ENCODE results near the gene MAD1L1.

The MAD1L1 gene

DNA sequence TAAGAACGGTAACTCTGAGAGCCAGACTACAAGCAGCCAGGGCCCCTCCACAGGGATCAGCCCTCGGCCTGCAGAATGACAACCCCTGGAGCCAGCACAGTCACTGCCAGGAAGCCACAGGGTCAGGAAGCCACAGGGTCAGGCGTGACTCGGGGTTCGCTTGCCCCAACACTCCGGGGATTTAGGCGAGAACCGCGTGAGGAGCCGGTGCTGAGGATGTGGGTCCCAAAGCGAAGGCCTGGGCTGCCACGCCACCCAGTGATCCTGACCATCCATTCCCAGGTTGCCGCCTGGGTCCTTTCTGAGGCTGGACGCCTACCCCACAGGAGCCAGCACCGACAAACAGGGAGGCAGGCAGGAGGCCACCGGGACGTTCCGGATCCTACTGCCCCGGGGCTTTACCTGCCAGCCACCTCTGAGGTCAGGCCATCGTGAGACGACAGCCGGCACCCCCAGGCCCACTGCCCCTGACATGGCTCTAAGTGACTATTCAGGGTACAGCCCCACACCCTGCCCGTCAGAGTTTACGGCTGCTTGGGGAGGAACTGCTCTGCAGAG, 334.0 kb downstream of the MAD1L1 start:
- no peak for DNase-seq

DNA sequence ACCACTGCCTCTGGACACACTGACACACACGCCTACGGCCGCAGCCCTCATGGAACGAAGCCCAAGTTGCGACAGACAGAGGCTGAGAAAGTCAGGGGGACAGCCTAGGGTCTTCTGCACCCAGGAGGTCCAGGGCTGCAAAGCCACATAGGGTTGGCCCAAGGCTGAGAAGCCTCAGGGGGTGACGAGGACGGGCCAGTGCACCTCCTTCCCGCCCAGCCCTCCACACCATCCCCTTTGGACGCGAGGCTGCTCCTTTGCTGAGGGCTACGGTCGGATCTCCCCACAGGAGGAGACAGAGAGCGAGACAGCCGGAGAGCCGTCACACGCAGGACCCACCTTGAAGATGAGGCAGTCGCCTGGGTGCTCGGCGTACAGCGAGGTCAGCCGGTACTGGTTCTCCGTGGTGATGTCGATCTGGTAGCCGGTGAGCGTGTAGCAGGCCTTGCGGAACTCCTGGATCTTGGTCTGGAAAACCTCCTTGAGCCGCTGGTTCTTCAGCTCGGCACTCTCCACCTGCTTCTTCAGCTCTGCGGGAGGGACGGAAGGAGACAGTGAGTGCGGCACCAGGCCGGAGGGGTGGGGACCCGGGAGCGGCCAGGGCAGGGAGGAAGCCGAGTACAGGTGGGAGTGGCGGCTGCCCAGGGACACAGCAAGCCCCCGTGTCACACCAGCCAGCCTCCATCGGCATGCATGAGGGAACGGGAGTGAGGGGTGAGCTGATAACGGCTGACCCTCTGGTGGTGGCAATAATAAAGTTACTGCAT, 334.7 kb downstream of the MAD1L1 start:
- DNase-seq: no peak

DNA sequence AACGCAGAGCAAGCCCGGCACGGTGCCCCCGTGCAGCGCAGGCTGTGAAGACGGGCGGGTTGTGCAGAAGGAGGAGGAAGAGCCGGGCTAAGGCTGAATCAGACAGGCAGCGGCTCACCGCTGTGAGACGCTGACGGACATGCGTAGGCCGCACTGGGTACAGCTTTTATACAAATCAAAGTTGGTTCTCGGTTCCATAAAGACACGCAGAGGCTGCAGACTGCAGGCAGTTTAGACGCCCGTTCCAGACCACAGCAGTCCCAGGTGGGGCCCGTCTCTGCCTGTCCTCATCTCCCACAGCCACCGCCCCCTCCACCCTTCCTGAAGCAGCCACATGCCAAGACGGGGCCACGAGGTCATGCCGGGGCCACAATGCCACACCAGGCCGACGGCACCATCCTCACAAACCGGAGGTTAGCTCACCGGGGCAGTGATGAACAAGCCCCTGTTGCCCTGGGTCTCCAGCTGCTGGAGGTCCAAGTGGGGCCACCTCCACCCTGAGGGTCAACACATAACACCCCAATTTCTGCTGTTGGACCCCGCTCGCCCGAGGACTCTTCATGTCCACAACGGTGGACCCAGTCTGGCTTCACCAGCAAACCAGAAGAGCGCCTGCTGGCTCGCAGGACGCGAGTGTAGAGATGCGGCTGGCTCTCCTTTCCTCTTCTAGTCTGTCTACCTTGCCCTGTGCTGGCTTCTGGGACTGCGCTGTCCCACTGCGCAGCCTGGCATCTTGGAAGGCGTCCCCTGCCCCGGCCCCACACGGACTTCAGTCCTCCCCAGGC, 335.5 kb downstream of the MAD1L1 start:
- no peak for DNase-seq

GRCh38 chr7:1895664-1896515, 336.9 kb downstream of the MAD1L1 start:
- no peak for DNase-seq

DNA sequence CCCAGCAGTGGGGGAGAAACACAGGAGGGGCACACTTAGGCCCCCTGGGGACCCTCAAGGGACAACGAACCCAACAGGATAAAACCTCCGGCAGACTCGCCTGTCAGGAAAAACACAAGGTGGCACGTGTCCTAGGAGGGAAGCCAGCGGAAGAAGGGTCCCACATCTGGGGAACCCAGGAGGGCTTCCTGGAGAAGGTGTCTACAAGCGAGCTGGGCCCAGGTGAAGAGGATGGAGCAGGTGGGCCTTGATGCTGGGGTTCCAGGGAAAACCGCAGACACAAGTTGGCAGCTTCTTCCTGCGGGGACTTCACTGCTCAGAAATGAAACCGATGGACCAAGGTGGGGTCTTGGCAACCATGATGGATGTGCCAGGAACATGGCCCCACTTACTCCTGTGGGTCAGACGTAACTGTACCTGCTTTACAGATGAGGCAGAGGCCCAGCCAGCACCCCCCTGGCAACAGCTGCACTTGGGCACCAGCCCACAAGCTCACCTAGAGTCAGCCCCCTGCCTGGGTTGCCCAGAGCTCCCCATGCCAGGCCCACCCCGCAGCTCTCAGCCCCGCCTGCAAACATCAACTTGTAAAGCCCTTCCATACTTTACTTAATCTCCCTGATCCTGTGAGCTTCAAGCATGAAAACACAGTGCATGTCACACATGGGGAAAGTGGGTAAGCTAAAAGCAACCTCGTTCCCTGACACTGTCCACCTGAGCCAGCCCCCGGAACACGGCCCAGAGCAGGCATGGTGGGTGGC, 337.7 kb downstream of the MAD1L1 start:
- no peak for DNase-seq

DNA sequence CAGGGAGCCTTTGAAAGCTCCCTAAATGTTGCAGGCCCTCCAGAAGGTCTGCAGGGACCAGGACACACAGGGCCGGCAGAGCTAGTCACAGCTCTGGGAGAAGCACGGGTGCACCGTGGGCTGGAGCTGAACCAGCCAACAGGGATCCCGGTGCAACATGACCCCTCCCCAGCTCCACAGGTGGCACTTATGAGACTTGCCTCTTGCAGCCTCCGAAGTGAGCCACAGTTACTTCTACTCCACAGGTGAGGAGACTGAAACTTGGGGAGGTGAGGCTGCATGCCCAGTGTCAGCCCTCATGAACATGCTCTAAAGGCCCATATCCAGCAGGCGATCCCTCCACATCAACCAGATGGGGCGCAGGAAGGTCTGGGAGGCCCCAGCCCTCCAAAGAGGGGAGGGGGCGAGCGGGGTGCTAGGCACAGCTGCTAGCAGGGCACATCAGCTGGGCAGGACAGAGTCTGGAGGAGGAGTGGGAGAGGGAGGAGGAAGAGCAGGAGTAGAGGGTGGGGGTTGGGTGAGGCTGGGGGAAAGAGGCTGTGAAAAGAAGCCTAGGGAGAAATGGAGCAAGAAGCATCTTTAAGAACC, 338.3 kb downstream of the MAD1L1 start:
- DNase-seq: no peak

- no peak for DNase-seq
Observed at GRCh38 chr7:1893451-1893850, 339.3 kb downstream of the MAD1L1 start.

- DNase-seq: no peak
Observed at GRCh38 chr7:1893036-1893435, 339.7 kb downstream of the MAD1L1 start.

GRCh38 chr7:1892011-1892965, 340.5 kb downstream of the MAD1L1 start:
- no peak for DNase-seq

DNA sequence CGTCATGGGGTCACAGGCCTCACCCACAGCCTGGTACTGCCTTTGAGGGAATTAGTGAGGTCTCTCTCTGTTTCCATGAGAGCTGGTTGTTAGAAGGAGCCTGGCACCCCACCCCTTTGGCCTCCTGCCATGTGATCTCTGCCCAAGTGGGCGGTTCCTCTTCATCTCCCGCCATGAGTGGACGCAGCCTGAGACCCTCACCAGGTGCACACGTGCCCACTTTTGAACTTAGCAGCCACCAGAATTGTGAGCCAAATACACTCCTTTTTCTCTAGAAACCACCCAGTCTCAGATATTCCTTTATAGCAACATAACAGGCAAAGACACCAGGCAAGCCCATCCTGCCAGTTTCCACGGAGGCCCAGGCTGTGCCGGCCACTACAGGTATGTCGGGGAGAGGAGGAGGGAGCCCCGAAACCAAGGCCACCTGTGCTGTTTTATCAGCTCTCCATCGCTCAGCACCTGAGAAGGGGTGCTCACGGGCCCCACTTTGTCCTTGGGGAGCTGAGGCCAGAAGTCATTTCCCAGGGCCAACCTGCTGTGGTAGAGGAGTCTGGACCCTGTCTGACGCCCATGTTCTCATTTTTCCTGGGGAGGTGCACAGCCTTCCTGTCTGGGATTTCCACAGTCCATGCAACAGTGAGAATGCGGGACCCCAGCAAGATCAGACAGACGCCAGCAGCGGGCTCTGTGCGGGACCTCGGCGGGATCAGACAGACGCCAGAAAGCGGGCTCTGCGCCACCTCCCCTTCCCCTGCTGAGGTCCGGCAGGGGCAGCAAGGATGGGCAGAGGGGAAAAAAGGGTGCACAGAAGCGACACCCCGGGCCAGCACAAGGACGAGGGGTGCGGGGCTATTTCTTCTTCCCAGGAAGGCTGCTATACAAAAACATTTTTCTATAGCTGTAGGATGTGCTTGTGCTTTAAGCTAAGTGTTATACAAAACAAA, 342.2 kb downstream of the MAD1L1 start:
- DNase-seq: no peak

DNA sequence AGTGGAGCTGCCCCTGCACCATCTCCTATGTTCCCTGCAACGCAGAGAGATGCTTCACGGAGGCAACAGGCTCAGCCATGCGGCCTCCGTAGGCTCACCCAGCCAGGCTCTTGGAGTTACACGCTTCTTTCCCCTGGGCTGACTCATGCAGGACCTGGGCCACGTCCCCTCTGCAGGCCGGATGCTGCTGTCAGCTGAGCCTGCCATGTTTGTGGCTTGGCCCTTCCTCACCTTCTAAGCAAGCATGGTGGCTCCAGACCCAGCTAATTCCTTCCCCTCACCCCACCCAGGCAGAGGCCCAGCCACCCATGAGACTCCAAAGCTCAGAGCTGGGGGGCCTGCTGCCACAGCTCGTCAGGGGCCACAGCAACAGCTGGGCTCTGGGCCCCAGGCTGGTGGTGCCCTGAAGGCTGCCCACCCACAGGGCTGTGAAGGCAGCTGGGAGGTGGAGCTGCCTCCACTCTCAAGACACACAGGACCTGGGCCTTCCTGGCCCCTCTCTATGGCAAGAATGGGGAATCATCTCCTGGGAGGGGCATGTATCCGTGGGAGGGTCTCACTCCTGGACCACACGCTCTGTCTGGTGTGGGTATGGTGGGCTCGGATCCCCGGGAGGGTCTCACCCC, 343.1 kb downstream of the MAD1L1 start:
- no peak for DNase-seq

DNA sequence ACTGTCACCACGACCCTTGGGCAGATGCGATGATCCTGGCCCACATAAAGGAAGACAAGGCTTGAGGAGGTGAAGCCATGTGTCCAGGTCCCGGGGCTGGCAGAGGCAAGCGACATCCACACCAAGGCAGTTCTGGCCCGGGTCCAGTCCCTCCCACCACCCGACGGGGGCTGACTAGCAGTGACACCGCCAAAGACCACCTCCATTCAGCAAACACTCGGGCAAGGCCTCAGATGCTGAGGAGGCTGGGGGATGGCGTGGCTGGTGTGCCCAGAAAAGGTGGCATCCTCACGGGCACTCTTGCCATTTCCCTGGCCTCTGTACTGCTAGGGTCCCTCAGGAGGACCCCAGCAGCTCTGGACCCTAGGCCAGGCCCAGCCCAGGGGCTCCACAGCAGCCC, 343.7 kb downstream of the MAD1L1 start:
- no peak for DNase-seq

DNA sequence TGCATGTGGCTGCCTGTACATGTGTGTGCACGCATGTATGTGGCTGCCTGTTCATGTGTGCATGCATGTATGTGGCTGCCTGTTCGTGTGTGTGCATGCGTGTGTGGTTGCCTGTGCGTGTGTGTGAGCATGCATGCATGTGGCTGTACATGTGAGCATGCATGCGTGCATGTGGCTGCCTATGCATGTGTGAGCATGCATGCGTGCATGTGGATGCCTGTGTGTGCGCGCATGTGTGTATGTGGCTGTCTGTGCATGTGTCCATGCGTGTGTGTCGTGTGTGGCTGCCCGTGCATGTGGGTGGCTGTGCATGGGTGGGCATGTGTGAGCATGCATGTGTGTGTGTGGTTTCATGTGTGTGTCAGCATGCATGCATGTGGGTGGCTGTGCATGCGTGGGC, 344.3 kb downstream of the MAD1L1 start:
- DNase-seq: no peak

GRCh38 chr7:1887251-1887650, 345.5 kb downstream of the MAD1L1 start:
- no peak for DNase-seq

- DNase-seq: no peak
Observed at GRCh38 chr7:1886361-1887064, 346.2 kb downstream of the MAD1L1 start.

- no peak for DNase-seq
Observed at GRCh38 chr7:1885465-1886226, 347.1 kb downstream of the MAD1L1 start.

GRCh38 chr7:1884583-1885350, 348.0 kb downstream of the MAD1L1 start:
- no peak for DNase-seq

All from CD4-positive, alpha-beta T cell treated with Interleukin-10 for 1 hour (primary cell).